Measurements from ENCODE around the gene DLX4.

DLX4 gene

DNA sequence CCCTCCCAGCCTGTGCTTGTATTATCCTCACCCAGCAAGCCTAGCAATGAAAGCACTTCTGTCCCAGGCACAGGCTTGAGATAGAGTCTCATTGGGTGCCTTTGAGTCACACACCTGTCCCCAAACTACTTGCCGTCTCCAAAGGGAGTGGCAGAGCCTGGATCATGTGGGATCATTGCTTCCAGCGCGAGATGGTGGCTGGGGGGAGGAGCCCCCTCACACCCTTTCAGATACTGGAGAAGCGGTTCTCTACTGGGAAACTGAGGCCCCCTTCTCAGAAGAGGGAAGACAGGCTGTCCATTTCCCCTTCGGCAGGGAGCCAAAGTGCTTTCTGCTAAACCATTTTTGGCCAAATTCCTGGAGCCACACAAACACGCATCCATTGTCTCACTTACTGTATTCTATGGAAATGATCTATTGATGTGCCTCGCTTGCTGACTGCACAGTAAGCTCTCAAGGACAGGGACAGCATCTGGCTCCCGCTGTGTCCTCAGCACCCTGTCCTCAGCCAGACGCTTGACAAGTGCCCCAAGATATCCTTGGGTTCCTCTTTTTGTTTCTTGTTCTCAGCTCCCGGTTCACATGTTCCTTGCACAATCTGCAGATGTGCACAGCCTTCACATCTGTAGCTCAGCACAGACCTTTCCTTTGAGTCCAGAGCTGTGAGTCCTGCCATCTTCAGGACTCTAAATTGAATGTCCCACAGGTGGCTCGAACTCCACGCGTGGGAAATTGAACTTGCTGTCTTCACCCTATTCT is 52.0 kb downstream of the DLX4 start:
- no peak for DNase-seq

DNA sequence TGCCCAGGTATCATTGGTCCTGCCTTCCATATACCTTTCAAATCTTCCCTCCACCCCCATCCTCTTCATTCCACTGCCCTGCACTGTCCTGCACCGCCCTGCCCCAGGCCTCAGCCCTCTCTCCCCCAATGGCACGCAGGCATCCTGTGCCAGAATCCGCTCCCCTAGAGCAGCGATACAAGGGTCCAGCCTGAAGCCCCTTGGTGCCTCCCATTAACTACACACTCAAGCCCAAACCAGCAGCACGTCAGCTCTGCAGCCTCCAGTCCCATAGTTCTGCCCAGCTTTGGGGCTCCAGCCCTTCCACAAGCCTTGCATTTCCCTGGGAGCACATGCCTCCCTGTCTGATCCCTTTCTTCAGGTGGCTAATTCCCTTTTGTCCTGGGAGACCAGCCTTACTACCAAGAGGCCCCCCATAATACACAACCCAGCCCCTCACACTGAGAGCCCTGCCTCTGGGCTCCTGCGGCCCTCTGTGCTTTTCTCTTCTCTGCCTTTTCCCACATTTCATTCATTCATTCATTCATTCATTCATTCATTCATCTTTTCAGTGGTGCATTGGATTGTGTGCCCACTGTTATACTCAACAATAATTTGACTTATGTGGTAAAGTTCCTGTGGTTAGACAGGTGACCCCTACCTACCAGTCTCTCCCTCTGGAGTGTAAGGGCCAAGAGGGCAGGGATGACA is 52.8 kb downstream of the DLX4 start:
- DNase-seq, result no peak

DNA sequence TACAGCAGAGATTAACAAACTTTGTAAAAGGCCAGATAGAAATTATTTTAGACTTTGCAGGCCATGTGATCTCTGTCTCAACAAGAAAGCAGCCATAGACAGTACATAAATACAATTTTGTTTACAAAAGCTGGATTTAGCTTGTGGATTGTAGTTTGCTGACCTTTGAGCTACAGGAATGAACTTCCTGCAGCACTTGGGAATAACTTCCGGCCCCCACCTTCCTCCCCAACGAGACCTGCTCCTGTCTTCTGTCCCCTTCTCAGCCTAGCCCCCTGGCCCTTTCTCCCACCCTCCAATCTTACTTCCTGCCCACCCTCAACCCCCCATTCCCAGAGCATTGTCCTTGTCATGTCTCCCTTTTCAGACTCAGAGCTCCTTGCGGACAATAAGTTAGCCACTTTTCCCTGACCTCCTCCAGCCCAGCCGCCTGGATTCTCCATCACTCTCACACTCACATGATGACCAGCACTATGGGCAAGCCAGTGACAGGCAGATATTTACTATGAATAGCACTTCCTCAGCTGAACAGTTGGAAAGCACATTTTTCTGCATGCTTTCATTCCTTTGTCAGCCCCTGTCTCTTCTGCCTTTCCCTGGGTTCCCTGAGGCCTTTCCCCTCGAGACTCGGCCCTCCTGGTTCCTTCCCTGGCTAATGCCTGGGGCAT is 53.6 kb downstream of the DLX4 start:
- DNase-seq, result no peak

DNA sequence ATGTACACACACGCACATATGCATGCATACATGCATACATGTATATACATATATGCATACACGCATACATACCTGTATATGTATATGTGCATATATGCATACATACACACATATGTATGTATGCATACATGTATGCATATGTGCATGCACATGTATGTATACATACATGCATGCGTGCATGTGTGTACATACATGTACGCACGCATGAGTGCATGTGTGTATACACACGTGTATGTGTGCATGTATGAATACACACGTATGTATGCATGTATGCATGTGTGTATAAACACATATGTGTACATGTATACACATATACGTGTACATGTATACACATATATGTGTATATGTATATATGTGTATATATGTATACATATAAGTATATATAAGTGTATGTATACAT is 54.5 kb downstream of the DLX4 start:
- no peak for DNase-seq

Data from NK-92 treated with Interleukin-12 subunit alpha and Interleukin-12 subunit beta, amount 100 ng/mL, for 24 hours (cell line).